SHP77 (cell line): ENCODE results near the gene KREMEN1.

Source experiments
- DNase-seq, 2 experiments: peaks; one replicate each; lab custom pipeline; 2025; lab: John Stamatoyannopoulos, UW

The KREMEN1 gene

GRCh38 chr22:29133603-29134133 is 60.8 kb downstream of the KREMEN1 start:
- no peak for DNase-seq

GRCh38 chr22:29134448-29134847 is 61.6 kb downstream of the KREMEN1 start:
- no peak for DNase-seq

GRCh38 chr22:29136782-29137700 is 64.2 kb downstream of the KREMEN1 start:
- peak; percentile 42 to 53 for DNase-seq

GRCh38 chr22:29138556-29139305 is 65.9 kb downstream of the KREMEN1 start:
- DNase-seq: no peak

GRCh38 chr22:29139965-29140782 is 67.3 kb downstream of the KREMEN1 start:
- DNase-seq: no peak

- no peak for DNase-seq
Measured at GRCh38 chr22:29141078-29141688, 68.3 kb downstream of the KREMEN1 start.

GRCh38 chr22:29142116-29142515 is 69.3 kb downstream of the KREMEN1 start:
- DNase-seq: no peak

GRCh38 chr22:29143941-29144785 is 71.3 kb downstream of the KREMEN1 start:
- peak; percentile 60 to 73 for DNase-seq

- DNase-seq: no peak
Measured at GRCh38 chr22:29144786-29145160, 71.9 kb downstream of the KREMEN1 start.

GRCh38 chr22:29145321-29146072 is 72.7 kb downstream of the KREMEN1 start:
- no peak for DNase-seq

- DNase-seq: no peak
Measured at GRCh38 chr22:29146091-29146560, 73.3 kb downstream of the KREMEN1 start.

GRCh38 chr22:29146771-29147170 is 73.9 kb downstream of the KREMEN1 start:
- DNase-seq: no peak

- no peak for DNase-seq
Measured at GRCh38 chr22:29147331-29147899, 74.6 kb downstream of the KREMEN1 start.

- DNase-seq: no peak
Measured at GRCh38 chr22:29148036-29148435, 75.2 kb downstream of the KREMEN1 start.

GRCh38 chr22:29148826-29149225 is 76.0 kb downstream of the KREMEN1 start:
- no peak for DNase-seq

GRCh38 chr22:29149841-29150555 is 77.2 kb downstream of the KREMEN1 start:
- DNase-seq: no peak

GRCh38 chr22:29150701-29151100 is 77.9 kb downstream of the KREMEN1 start:
- no peak for DNase-seq

GRCh38 chr22:29151316-29151715 is 78.5 kb downstream of the KREMEN1 start:
- no peak for DNase-seq
